ENCODE measurements around the gene ANKH. TPM values are rescaled to one million over a fixed set of nuclear protein-coding genes. Genes with fewer than 3 reads are reported as not detected.

Gene ANKH
- total RNA-seq, 3 donors from 2014 or later: 83.1 to 102 (median 101) TPM

DNA sequence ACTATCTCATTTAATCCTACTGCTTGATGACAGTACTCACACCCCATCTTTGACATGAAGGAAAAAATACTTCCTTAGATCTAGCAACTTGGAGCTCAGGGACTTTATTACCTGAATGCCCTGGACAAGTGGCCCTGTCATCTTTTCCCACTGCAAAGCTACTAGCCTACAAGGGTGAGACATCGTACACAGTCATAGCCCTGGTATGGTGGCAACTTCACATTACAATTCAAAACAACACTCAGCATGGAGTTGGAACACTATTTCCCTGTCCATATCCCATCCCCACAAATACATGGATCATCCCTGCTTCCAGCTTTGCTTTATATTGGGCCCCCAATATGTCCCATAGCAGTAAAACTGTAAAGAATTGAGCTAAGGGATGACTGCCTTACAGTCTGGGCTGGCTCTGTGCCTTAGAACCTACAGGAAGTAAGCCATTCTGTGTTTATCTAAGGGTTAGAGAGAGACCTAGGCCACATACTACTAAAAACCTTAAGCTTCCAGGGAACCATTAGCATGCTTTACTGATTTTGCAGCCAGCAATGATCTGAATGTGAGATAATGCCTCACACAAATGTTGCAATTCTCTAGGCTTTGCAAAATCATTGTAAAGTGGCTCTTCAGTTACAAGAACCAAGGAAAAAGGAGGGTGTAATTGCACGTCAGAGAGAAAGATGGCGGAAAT lies 151.2 kb downstream of the ANKH start:
- no peak for DNase-seq

DNA sequence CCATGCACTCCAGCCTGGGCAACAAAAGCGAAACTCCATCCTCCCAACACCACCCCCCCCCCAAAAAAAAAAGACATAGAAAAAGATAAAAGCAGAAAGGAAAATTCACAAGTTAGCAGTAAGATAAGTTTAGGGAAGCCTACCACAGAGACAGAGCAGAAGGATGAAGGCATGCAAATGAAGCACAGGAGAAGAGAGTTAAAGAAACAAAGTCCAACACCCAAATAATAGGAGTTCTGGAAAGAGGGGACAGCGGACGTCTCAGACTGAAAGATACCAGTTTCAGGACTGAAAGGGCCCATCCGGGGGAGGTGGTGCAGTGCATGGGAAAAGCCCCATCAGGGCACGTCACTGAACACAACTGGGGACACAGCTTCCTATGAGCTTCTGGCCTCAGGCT lies 152.8 kb downstream of the ANKH start:
- peaks cover 27% of the 10 kb centered on the region for H3K4me1 Mint-ChIP-seq (ENCODE audit: low read depth)
- H3K36me3 Mint-ChIP-seq (ENCODE audit: insufficient read depth): peaks cover 37% of the 10 kb centered on the region
- ATAC-seq: no peak
- no peak for DNase-seq
- H3K9me3 Mint-ChIP-seq: no peaks in the 10 kb centered on the region
- no peak overlapping the region for H3K4me3 Mint-ChIP-seq
- H3K27me3 Mint-ChIP-seq (ENCODE audit: low read depth): no peaks in the 10 kb centered on the region

More for the DNA sequence above, 151.2 kb downstream of the ANKH start:
- Mint-ChIP-seq H3K9me3 (no peaks in the 10 kb centered on the region), H3K27me3 (ENCODE audit: low read depth) (no peaks in the 10 kb centered on the region), H3K4me3 (no peak overlapping the region), H3K36me3 (ENCODE audit: insufficient read depth) (peaks cover 33% of the 10 kb centered on the region), H3K4me1 (ENCODE audit: low read depth) (peaks cover 27% of the 10 kb centered on the region)
- no peak for ATAC-seq

DNA sequence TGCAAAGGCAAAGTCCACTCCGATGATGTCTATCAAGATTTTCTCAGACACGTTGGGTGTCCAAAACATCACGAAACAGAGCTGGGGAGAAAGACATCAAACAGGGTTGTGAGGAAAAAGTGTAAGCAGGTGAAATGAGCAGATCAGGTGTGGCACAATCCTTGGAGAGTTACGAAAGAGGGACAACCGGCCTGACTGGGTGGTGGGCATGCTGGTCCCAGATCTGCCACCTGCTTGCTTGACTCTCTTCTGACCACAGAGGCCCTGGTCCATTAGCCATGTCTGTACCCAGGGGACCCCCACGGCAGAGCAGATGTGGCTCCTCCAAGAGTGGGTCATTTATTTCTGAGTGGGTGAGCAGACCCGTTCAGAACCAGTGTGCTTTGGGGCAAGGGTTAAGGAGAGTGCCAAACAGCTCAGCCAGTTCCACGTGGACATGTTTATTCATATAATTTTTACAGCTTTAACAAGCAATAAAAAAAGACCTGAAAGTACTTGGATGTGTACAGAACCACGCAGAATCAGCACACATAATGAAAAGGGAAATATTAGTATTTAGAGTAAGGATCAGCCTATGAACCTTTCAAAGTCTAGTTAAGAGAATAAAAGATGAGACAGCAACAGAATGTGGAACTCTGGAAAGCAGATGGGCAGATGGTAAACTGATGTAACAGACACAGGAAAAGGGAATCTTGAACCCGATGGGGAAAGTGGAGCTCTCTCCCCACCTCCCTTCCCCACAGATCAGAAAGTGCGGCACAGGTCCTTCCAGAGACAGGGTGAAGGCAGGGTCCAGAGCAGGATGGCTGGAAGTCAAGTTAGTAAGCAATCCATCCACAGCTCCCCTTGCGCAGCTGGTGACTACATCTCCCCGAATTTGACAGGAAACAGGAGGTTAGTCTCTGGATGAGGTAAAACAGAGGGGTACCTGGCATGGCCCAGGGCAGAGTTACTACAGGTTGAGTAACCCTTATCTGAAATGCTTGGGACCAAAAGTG lies 154.5 kb downstream of the ANKH start:
- H3K27me3 Mint-ChIP-seq (ENCODE audit: low read depth): no peaks in the 10 kb centered on the region
- H3K9me3 Mint-ChIP-seq: no peaks in the 10 kb centered on the region
- peaks cover 19% of the 10 kb centered on the region for H3K4me1 Mint-ChIP-seq (ENCODE audit: low read depth)
- no peak overlapping the region for H3K4me3 Mint-ChIP-seq
- peaks cover 34% of the 10 kb centered on the region for H3K36me3 Mint-ChIP-seq (ENCODE audit: insufficient read depth)
- DNase-seq: no peak
- no peak for ATAC-seq

DNA sequence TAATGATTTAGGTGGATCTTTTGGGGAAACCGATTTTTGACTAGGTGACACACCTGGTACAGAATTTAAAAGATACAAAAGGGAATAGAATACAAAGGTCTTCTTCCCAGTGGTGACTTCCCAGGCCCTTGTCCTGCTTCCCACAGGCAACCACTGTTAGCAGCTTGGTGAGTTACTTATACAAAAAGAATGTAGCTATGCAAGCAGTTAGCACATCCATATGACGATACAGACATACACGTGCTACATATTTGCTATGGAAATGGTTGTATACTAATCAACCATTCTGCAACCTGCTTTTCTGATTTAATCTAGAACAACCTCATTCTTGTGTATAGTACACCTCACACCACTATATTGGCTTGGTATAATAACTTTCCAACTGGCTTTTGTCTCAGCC lies 156.1 kb downstream of the ANKH start:
- no peaks in the 10 kb centered on the region for H3K9me3 Mint-ChIP-seq
- peaks cover 45% of the 10 kb centered on the region for H3K36me3 Mint-ChIP-seq (ENCODE audit: insufficient read depth)
- ATAC-seq (no peak), DNase-seq (no peak)
- no peaks in the 10 kb centered on the region for H3K27me3 Mint-ChIP-seq (ENCODE audit: low read depth)
- H3K4me3 Mint-ChIP-seq: no peak overlapping the region
- peaks cover 13% of the 10 kb centered on the region for H3K4me1 Mint-ChIP-seq (ENCODE audit: low read depth)

DNA sequence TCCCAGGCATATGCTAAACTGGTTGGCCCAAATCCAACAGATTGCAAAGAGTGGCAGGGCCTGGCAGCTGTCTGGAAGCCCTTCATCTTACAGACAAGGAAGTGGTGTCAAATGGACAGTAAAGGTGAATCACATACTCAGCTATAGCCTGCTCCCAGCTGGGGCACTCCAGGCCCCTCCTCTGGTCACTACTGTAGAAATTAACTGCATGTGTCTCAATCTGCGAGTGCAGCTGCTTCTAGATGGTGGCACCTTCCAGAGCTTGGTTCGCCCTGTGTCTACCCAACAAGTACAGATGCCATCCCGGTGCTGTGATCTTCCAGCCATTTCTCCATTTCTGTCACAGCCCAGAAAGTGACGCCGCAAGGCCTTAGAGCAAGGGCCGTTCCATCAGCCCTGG lies 156.9 kb downstream of the ANKH start:
- Mint-ChIP-seq H3K36me3 (ENCODE audit: insufficient read depth) (peaks cover 51% of the 10 kb centered on the region), H3K27me3 (ENCODE audit: low read depth) (no peaks in the 10 kb centered on the region), H3K4me1 (ENCODE audit: low read depth) (peaks cover 14% of the 10 kb centered on the region), H3K9me3 (no peaks in the 10 kb centered on the region), H3K4me3 (no peak overlapping the region)
- DNase-seq: no peak
- no peak for ATAC-seq

DNA sequence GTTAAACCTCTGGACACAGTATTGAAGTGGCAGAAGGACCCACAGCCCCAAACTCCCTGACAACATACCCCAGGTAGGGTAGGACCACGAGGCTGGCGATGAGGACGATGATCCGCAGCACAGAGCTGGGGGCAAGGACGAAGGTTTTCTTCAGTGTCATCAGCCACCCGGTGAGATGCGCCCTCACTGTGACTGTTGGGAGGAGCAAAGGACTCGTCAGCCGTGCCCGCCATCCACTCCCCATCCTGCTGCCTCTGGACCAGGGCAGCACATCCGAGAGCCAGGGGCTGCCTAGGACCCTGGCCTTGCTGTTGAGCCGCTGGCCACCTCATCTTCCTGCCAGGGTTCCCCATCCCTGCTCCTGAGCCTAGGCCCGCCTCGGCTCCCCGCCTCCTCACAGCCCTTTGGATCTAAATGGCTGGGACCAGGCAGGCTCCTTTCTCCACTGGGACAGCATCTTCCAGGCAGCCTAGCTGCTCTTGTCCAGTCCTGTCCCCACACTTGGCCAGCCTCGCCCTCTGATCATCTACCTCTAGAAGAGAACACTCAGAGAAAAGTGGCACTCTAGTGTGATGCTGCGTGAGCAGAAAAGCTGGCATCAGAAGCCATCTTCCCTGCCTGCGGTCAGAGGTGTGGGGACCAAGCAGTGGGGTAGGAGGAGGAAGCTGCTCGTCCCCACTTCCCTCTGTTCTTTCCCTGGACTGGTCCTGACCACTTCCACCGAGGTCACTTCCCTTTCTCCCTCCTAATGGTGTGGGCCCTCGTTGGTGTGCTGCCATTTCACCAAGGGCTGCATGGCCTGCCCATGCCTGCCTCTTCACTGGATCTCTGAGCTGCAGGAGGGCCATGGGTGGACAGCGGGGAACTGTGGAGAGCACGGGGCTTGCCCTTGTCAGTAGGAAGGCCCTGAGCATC lies 157.8 kb downstream of the ANKH start:
- Mint-ChIP-seq H3K36me3 (ENCODE audit: insufficient read depth) (peaks cover 52% of the 10 kb centered on the region), H3K4me1 (ENCODE audit: low read depth) (peaks cover 14% of the 10 kb centered on the region), H3K9me3 (no peaks in the 10 kb centered on the region), H3K27me3 (ENCODE audit: low read depth) (no peaks in the 10 kb centered on the region), H3K4me3 (no peak overlapping the region)
- no peak for DNase-seq
- no peak for ATAC-seq

DNA sequence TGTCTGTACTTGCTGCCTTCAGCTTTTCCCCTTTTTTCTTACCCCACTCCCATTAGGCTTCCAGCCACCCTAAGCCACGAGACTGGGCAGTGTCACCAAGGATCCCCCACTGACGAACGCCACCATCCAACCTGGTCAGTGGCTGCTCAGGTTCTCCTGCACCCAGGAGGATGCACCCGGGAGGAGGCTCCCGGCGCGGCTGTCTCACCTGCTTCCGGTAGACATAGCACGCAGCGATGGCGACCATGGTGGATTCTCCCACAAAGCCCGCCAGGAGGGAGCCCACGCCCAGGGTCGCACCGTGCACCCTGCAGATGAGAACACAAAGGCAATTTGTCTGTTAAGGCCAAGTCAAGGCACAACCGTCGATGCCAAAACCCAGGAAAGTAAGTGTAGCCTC lies 158.9 kb downstream of the ANKH start:
- no peak for ATAC-seq

DNA sequence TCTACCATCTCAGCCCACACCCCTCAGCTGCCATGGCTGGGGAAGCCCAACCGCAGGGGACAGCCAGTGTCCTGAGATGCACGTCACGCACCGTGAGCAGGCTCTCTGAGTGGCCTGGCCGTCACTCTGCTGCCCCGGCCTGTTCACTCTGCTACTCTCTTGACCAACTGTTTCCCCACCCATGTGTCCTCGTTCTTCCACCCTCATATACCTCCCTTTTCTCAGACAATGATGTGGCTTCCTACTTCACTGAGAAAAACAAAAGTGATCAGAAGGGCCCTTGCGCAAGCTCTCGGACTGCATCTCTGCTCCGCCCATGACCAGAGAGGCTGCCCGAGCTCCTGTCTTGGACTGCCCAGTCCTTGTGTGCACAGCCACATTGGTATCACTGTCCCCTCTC lies 159.4 kb downstream of the ANKH start:
- H3K9me3 Mint-ChIP-seq: no peaks in the 10 kb centered on the region
- H3K27me3 Mint-ChIP-seq (ENCODE audit: low read depth): no peaks in the 10 kb centered on the region
- ATAC-seq (no peak), DNase-seq (no peak)
- H3K4me3 Mint-ChIP-seq: no peak overlapping the region
- H3K36me3 Mint-ChIP-seq (ENCODE audit: insufficient read depth): peaks cover 59% of the 10 kb centered on the region
- peaks cover 30% of the 10 kb centered on the region for H3K4me1 Mint-ChIP-seq (ENCODE audit: low read depth)

More for the DNA sequence above, 158.9 kb downstream of the ANKH start:
- Mint-ChIP-seq H3K27me3 (ENCODE audit: low read depth) (no peaks in the 10 kb centered on the region), H3K9me3 (no peaks in the 10 kb centered on the region), H3K36me3 (ENCODE audit: insufficient read depth) (peaks cover 59% of the 10 kb centered on the region), H3K4me1 (ENCODE audit: low read depth) (peaks cover 25% of the 10 kb centered on the region), H3K4me3 (no peak overlapping the region)
- DNase-seq: no peak

DNA sequence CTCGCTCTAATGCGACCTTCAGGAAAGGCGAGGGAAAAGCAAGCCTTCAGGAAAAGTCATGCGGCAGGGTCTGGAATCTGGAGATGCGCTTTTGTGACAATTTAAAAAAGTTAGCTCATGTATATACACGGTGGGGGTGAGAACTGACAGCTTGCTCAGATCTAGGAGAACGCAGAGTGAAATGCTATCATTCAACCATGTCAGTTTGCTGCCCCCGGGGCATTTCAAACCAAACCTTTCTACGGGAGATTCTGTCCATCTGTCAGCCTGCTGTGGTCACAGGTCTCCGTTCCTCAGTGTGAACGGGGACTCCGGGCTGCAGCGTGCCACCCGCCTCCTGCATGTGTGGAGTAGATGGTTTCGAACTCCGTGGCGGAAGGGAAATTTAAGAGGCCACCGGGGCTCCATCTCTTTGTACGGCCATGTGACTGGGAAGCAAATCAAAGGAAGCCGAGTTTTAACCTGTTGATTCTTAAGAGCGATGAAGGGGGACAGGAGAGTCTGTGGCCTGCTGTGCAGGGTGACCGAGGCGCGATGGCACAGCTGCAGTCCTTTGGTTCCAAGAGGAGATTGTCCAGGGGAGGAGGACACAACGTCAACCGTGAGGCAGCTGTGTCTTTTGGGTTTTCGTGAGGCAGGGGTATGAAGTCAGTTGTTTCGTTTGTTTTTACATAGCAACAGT lies 161.1 kb downstream of the ANKH start:
- Mint-ChIP-seq H3K36me3 (ENCODE audit: insufficient read depth) (peaks cover 62% of the 10 kb centered on the region), H3K9me3 (no peaks in the 10 kb centered on the region), H3K4me1 (ENCODE audit: low read depth) (peaks cover 47% of the 10 kb centered on the region), H3K4me3 (no peak overlapping the region), H3K27me3 (ENCODE audit: low read depth) (no peaks in the 10 kb centered on the region)
- no peak for ATAC-seq
- DNase-seq: no peak

DNA sequence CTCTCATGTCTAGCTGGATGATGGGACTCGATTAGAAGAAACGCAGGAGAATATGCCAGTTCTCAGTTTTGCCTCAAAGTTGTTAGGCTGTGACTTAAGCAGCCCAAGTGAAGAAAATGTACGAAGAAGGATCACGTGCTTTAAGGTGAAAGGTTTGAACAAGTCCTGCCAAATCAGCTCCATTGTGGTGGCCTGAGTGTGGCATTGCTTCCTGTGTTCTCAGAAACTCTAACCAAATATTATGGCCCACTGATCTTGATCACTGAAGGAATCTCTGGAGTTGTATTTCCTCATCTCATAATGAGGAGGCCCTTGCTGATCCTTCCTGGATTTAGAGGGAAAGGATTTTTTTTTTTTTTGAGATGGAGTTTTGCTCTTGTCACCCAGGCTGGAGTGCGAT lies 163.0 kb downstream of the ANKH start:
- Mint-ChIP-seq H3K27me3 (ENCODE audit: low read depth) (no peaks in the 10 kb centered on the region), H3K9me3 (no peaks in the 10 kb centered on the region), H3K4me1 (ENCODE audit: low read depth) (peaks cover 65% of the 10 kb centered on the region), H3K4me3 (no peak overlapping the region), H3K36me3 (ENCODE audit: insufficient read depth) (peaks cover 56% of the 10 kb centered on the region)
- no peak for DNase-seq
- ATAC-seq: no peak

DNA sequence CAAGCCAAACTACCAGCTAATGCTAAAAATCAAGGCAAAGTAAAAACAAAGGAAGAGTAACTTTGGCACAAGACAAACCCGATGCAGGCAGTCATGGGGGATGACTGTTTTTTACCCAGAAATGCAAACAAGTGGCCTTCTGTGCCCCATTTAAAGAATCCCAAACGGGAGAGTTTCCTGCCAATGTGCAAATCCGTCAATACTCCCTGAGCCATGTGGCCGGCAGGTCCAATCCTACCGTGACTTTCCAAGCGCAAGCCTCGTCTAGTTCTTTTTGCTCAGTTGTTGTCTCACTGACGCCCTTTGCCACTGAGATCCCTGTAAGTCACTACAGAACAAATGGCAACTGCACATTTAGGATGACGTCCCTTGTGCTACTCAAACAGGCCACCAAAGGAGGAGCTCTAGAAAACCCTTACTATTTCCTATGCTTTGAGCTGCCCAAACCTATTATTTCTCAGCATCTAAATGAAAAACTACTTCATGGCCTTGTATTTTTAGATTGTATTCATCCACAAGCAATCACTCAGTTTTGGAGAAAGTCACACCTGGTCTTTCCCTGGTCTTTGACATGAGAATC lies 163.7 kb downstream of the ANKH start:
- H3K9me3 Mint-ChIP-seq: no peaks in the 10 kb centered on the region
- DNase-seq: no peak
- H3K27me3 Mint-ChIP-seq (ENCODE audit: low read depth): no peaks in the 10 kb centered on the region
- no peak for ATAC-seq
- peaks cover 72% of the 10 kb centered on the region for H3K4me1 Mint-ChIP-seq (ENCODE audit: low read depth)
- H3K36me3 Mint-ChIP-seq (ENCODE audit: insufficient read depth): peaks cover 57% of the 10 kb centered on the region
- H3K4me3 Mint-ChIP-seq: no peak overlapping the region

DNA sequence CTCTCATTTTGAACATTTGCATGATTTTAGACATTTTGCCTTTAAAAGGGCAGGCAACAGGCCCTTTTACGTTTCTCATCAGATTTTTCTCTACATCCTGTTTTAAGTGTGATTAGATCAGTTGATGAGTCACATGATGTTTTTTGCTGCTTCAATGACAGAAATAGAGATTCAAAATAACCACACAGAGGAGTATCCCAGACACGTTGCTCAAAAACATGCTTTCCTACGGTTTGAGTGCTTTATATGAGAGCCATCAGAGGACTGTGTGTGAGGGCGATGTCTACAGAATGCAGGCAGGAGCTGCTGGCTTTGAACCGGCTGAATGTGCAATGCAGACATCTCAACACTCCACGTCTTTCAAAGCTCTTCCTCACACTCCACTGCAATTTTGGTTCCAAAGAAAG lies 165.0 kb downstream of the ANKH start:
- DNase-seq (no peak), ATAC-seq (peak; percentile 96 to 97)
- no peaks in the 10 kb centered on the region for H3K27me3 Mint-ChIP-seq (ENCODE audit: low read depth)
- peaks cover 49% of the 10 kb centered on the region for H3K36me3 Mint-ChIP-seq (ENCODE audit: insufficient read depth)
- H3K9me3 Mint-ChIP-seq: no peaks in the 10 kb centered on the region
- H3K4me3 Mint-ChIP-seq: peak overlapping the region; percentile 78
- peaks cover 84% of the 10 kb centered on the region for H3K4me1 Mint-ChIP-seq (ENCODE audit: low read depth)

DNA sequence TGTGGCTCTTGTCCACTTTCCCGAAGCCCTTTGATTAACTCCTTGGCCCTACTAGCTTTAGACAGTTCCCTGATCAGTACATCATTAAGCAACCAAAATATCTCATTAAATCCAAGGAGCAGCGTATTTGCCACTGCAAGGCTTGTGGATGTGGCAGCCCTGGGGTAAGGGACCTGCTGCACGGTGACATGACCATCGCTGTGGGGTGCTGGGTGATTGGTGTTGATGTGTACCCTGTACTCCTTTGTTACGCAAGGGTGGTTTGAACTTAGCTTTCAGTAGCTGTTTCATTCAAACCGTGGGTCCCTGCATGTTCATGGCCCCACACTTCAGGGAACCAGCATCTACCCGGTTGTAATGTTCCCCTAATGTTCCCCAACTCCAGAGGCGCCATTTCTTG lies 166.0 kb downstream of the ANKH start:
- H3K9me3 Mint-ChIP-seq: no peaks in the 10 kb centered on the region
- H3K27me3 Mint-ChIP-seq (ENCODE audit: low read depth): no peaks in the 10 kb centered on the region
- no peak for ATAC-seq
- H3K4me1 Mint-ChIP-seq (ENCODE audit: low read depth): peaks cover 93% of the 10 kb centered on the region
- no peak overlapping the region for H3K4me3 Mint-ChIP-seq
- DNase-seq: no peak
- peaks cover 42% of the 10 kb centered on the region for H3K36me3 Mint-ChIP-seq (ENCODE audit: insufficient read depth)

All from activated T-cell treated with anti-CD3 and anti-CD28 coated beads, Interleukin-2, amount 50 U/mL, for 4 hours (primary cell).